ENCODE results near the gene PURA. TPM values are rescaled to one million over a fixed set of nuclear protein-coding genes. Genes with fewer than 3 reads are reported as not detected.

The PURA gene
- polyA plus RNA-seq, 12 donors: 7.6 to 35.7 (median 9.1) TPM

- DNase-seq: no peak
These were observed 5.6 kb upstream of the PURA start for GRCh38 chr5:140108093-140109017.

DNA sequence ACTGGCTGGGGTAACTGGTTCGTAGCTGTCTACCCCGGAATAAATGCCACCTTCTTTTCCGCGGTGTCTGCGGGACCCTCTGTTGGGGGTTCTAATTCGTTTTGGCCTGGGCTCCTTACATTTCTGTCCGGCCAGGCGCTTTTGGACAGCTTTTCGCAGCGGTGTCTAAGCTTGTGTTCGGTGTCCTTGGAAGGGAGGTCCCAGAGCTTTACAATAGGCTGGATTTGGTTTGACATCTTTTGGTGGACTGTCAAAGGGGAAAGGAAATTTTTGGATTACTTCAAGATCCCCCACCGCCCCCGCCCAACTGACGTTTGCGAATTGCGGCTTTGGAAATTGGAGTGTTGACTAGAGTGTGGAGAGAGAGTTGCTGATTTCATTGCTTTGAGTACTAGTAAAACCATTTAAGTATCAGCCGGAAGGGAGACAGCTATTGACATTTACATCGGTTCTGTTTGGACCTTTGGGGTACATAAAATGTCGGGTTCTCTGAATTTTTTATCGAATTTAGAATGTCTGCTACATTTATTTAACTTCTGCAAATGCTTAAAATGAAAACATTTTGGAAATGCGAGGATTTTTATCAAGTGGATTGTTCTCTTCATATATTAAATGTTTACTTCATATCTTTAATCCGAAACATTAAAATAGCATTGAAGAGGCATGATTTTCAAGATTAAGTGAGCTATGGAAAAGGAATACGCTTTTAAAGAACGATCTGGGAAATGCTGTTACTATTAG is 4.7 kb upstream of the PURA start:
- peak; percentile 24 for DNase-seq

DNA sequence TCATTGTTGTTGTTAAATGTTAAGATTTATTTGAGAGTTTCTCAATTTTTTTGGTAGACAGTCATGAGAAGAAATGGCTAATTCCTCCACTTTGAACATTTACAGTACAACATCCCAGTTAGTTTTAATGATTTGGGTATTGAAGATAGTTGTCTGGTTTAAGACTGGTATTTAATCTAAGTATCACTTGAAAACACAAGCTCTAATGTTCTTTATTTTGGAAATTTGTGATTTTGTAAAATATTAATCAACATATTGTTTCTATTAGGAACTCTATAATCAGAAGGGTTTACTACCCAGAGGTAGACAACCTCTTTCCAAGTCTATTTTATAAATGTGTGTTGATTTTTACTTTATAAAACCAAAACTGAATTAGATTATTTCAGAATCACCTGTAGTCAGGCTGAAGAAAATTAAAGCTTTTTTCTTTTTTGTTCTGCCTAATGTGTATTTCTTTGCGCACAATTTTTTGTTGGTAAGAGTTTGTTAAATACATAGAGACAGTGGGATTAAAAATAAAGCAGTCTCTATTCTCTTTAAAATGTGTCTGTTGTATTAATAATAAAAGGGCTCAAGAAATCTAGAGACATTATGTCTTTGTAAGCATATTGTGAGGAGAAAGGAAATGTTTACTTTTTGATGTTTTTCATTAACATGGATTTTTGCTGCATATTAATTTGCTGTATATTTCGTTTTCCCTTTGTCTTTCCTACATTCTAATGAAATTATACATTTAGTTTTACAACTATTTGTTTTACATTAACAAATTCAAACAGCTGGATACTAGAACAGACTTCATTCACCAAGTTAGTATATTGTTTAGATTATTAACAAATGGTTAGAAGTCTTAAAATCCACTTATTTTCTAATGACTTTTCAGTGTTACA is 3.9 kb upstream of the PURA start:
- DNase-seq: peak; percentile 18

DNA sequence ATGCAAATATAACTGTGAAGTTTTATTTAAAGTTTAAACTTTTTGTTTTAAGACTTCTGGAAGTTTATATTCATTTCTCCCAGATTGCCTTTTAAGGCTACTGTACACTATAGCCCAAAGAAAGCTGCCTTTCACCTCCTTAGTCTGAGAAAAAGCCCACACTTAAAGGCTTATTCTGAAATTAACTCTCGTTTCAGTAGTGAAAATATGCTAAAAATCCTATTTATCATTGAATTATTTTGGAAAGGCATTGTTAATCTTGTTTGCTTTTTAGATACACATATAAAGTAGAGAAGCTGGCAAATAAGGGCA is 3.3 kb upstream of the PURA start:
- no peak for DNase-seq

DNA sequence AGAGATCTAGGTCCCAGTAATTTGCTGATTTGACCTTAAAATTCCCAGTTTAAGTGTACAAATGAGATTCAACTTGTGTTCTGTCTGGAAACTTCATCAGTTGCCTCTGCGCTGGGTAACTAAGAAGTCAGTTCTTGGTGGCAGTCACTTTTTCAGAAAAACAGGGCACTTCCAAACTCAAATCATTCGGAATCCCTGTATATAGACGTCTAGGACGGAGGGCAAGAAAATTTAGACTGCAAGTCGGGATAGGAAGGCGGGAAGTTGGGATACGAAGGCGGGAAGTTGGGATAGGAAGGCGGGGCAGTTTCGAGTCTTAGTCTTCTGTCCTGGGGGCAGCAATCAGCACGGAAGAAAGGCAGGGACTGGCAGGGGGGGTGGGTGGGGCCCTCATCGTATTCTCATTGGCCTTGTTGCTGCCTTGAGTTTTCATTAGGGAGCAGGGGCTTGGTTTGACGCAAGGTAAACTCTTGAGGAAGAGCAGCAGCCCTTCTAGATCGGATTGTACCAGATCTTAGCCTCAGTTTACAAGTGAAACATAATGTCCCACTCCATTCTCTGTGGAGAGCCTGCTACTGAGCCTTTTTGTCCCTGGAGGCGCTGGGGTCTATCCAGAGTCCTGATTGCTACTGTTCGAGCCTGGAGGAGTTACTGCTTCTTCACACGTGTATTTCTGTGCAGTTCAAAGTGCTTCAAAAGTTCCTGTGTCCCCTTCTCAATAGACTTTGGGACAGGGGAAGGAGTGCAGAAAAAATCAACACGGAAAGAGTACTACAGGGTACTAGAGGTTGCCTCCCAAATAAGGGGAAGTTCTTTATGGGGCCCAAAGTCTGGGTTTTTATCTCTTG is 2.7 kb upstream of the PURA start:
- DNase-seq: no peak

GRCh38 chr5:140111859-140112551 is 1.9 kb upstream of the PURA start:
- DNase-seq: no peak

DNA sequence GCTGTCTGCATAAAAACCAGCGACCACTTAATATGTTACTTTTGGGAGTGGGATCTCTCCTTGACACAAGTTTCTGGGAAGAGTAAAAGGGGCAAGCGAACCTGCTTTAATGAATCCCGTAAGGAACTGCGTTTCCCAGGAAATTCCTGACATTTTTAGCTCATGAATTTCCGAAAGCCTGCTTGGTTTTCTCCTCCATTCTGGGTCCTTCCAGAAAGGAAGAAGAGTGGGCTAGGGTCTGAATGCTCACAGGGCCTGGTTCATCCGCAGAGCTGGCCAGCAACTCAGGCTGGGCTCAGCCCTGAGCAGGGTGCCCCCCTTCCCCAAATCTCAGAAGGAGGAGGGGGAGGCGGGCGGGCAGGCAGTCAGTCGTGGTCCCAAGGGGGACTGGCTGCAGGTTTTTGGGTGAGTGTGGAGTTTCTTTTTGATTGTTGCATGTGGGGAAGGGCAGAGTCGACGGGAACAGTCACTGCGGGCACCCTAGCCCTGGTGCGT is 1.2 kb upstream of the PURA start:
- no peak for DNase-seq

DNA sequence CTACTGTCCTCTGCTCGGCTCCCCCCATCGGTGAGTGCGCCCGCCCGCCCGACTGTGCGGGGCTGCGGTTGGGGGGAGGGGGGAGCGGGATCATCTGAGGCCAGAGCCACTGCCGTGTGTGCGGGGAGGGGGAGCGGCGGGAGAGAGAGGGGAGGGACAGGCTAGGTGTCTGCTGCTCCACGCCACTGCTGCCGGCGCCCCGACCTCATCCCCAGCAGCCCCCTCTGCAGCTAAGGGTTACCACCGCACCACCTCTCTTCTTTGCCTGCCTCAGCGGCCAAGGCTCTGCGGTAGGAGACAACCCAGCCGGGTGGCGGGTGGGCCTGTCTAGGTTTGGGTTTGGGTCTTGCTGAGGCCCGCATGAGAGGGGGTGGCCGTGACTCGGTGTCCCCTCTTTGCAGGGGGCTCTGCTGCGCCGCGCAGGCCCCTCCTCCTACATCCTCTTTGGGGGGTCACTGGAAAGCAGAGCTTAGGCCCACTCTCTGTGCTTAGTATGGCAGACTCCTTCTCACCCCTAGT is 670 bp upstream of the PURA start:
- DNase-seq: no peak

DNA sequence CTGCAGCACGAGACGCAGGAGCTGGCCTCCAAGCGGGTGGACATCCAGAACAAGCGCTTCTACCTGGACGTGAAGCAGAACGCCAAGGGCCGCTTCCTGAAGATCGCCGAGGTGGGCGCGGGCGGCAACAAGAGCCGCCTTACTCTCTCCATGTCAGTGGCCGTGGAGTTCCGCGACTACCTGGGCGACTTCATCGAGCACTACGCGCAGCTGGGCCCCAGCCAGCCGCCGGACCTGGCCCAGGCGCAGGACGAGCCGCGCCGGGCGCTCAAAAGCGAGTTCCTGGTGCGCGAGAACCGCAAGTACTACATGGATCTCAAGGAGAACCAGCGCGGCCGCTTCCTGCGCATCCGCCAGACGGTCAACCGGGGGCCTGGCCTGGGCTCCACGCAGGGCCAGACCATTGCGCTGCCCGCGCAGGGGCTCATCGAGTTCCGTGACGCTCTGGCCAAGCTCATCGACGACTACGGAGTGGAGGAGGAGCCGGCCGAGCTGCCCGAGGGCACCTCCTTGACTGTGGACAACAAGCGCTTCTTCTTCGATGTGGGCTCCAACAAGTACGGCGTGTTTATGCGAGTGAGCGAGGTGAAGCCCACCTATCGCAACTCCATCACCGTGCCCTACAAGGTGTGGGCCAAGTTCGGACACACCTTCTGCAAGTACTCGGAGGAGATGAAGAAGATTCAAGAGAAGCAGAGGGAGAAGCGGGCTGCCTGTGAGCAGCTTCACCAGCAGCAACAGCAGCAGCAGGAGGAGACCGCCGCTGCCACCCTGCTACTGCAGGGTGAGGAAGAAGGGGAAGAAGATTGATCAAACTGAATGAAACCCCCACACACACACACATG is 654 bp downstream of the PURA start:
- DNase-seq: peak; percentile 45

GRCh38 chr5:140115186-140115500 is 1.2 kb downstream of the PURA start:
- no peak for DNase-seq

DNA sequence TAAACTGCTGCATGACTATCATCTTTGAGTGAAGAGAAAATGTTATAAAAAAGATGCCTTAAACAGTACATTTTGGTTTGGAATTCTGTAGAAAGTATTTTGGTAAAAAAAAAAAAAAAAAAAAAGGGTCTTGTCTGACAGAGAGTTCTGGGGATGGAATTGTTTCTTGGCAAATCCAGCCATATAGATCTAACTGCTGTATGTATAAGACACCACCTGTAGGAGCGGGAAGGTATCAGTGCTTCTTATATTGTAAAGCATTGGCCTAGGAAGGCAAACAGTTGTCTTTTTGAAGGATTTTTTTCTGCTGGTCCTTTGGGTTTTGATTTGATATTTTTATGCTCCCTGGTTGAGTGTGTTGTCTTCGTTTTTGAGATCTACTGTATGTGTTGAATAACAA is 2.8 kb downstream of the PURA start:
- no peak for DNase-seq

DNA sequence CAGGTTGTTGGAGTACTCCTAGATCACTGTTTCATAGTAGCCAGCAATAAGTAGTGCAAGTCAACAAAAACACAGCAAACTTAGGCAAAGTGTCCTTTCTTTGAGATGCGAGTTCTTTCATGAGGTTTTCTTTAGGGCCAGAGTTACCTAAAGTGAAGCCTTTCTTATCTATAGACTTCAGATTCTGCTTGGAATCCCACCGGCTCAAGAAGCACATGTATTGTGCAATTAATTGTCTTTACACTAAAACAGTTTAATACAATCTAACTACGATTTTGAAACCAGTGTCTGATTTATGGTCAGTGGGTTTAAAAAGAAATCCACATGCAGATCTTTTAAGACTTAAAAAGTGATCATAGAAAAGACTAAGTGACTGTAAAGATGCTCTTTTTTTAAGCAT is 3.6 kb downstream of the PURA start:
- DNase-seq: no peak

DNA sequence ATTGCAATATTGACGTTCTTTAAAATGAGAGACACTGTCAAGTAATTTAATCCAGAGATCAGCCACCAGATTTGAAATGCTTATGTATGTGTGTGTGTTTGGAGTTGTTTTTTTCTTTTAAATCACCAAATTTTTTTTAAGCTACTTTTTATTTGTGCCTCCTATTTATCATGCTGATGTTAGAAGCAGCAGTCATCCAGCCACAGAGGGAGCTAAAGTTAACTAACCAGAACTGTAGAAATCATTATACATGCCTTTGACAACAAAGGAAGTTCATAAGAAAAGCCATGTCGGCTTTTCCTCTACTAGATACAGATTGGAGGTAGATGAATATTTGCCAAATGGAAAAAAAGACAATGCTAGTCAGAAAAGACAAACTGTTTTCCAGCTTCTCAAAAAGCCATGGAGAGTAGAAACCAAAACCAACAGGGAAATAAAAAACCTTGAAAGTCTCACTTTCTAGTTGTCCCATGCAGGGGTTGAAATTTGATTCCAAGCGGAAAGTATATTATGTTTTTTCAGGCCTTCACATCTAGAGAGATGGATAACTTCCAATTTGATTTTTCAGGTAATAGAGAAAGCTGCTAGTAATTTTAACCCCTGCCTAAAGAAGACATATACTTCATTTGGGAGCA is 4.5 kb downstream of the PURA start:
- no peak for DNase-seq

- DNase-seq: no peak
These were observed 11.7 kb downstream of the PURA start, which contains the start of gene IGIP for GRCh38 chr5:140125637-140126036. Gene IGIP, plus strand, starts transcription at chr5:140125937. Its CDS starts 2,540 bp downstream, at chr5:140128477.

- DNase-seq: no peak
These were observed 12.6 kb downstream of the PURA start for GRCh38 chr5:140126315-140127012.

DNA sequence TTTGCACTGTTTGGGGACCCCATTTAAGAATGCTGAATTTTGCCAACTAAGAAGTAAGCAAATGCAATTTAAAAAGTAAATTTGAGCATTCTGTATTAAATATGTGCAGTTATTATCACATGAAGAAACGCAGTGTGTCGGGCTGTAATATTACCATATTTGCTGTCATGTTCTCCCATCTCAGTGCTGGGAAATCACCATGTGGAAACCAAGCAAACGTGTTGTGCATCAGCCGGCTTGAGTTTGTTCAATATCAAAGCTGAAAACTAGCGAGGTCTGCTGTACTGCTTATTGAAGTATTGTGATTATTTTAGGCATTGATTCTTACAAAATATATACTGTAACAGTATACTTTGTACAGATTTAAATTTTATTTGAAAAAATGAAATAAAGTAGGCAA is 14.5 kb downstream of the PURA start:
- no peak for DNase-seq

DNA sequence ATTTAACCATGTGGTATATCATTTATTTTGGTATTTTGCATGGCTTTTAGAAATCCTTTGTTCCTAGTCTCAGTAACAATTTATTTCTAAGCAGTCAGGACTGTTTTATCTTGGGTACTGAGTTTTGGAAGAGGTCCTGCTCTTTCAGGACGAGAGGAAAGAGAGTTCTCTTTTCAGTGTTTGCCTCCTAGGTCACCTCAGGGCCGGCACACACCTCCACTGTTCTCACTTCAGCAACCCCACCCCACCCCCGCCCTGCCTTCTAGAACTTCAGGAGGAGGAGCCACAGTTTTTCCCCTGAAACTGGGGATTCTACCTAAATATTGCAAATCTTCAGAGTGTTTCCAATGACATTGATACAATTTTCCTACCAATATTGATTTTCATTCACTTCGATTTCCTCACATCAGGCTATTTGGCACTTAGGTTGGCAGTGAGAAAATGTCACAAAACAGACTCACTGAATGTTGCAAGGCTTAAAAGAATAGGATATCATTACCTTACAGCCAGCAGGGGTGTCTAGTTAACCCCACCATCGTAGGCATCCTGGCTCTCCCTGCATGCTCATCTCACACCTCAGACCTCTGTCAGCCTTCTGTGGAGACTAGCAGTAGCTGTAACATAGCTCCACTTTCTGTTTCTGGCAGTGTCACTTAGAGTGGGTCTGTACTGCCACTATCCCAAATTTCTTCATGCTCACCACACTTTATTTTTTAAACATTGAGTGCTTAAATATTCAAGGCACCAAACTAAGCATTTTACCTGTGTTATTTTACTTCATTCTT is 17.2 kb downstream of the PURA start:
- DNase-seq: no peak
